ENCODE measurements around the gene RPS13.
"Not testable (repeated sequence)": the region's sequence is repeated elsewhere in the genome, so short reads cannot be mapped to it uniquely, and the experiment has no call there.

Gene RPS13

GRCh38 chr11:17077520-17078401 lies at the start of gene RPS13:
Gene RPS13, minus strand, starts transcription at chr11:17077667. Its CDS starts 26 bp downstream, at chr11:17077641.
- DNase-seq, result peak; percentile 98

DNA sequence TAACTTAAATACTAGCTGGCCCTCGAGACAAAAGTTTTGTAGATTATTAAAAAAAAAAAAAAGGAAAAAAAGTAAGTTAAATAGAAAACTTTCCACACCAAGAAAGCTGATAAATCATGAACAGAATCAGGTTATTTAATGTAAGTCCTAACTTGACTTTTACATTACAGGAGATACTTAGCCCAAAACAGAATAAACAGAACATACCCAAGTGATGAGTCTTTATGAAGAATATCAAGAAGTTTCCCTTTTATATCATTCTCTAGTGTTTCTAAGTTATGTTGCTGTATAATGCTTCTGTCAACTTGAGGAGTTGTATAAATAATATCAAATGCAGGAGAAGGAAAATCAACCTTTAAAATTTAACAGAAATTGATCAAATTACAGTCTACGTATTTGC lies 44.5 kb upstream of the RPS13 start:
- DNase-seq, result no peak

- DNase-seq, result no peak
These were observed 39.8 kb upstream of the RPS13 start for GRCh38 chr11:17117262-17117661.

- DNase-seq, result no peak
These were observed 38.6 kb upstream of the RPS13 start for GRCh38 chr11:17116117-17116516.

DNA sequence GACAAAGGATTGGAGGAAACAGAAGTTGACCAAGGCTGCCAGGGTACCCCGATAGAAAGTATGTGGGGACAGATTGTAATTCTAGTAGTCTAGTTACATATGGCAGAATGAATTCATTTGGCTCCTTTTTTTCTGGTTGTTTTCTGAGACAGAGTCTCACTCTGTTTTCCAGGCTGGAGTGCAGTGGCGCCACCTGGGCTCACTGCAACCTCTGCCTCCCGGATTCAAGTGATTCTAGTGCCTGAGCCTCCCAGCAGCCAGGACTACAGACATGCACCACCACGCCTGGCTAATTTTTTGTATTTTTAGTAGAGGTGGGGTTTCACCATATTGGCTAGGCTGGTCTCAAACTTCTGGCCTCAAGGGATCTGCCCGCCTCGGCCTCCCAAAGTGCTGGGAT lies 30.3 kb upstream of the RPS13 start:
- not testable (repeated sequence) for DNase-seq

DNA sequence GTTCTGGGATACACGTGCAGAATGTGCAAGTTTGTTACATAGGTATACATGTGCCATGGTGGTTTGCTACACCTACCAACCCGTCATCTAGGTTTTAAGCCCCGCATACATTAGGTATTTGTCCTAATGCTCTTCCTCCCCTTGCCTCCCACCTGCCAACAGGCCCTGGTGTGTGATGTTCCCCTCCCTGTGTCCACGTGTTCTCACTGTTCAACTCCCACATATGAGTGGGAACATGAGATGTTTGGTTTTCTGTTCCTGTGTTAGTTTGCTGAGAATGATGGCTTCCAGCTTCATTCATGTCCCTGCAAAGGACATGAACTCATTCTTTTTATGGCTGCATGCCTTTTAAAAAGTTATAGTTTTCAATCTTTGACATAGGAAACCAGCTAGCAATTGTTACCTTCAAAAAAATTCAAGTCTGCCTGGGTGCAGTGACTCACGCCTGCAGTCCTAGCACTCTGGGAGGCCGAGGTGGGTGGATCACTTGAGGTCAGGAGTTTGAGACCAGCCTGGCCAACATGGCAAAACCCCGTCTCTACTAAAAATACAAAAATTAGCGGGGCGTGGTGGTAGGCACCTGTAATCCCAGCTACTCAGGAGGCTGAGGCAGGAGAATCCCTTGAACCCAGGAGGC lies 28.1 kb upstream of the RPS13 start:
- not testable (repeated sequence) for DNase-seq

- DNase-seq, result no peak
These were observed 25.0 kb upstream of the RPS13 start for GRCh38 chr11:17102462-17102861.

DNA sequence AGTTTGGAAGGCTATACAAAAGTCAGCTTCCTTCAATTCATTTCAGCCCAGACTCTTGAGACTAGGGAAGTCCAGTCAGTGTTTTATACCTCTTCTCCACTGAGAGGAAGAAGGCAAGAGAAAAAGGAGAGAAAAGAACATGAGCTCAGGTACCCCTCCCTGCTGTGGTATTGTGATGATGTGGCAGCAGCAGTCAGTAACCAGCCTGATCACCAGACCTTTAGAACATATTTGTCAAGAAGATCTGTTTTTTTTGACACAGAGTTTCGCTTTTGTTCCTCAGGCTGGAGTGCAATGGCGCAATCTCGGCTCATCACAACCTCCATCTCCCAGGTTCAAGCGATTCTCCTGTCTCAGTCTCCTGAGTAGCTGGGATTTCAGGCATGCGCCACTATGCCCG lies 21.2 kb upstream of the RPS13 start:
- peak; percentile 84 for DNase-seq

DNA sequence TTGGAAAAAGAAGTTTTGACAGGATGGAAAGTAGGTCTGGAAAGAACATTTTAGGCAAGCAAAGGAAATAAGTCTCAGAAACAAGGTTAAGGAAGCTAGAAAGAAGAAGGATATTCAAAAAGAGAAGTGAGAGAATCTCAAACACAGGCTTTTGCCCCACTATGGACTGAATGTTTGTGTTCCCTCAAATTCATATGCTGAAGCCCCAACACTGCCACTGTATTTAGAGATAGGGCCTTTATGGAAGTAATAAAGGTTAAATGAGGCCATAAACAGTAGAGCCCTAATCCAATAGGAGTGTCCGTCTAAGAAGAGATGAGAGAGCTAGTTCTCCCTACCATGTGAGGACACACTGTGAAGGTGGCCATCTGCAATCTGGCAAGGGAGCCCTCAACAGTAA lies 20.6 kb upstream of the RPS13 start:
- DNase-seq, result peak; percentile 41

- not testable (repeated sequence) for DNase-seq
These were observed 8.5 kb upstream of the RPS13 start for GRCh38 chr11:17085976-17086375.

- DNase-seq, result peak; percentile 52
These were observed 287 bp downstream of the RPS13 start for GRCh38 chr11:17077240-17077519.

- DNase-seq, result peak; percentile 22
These were observed 789 bp downstream of the RPS13 start for GRCh38 chr11:17076517-17077239.

- DNase-seq, result no peak
These were observed 2.0 kb downstream of the RPS13 start for GRCh38 chr11:17075506-17075905.

DNA sequence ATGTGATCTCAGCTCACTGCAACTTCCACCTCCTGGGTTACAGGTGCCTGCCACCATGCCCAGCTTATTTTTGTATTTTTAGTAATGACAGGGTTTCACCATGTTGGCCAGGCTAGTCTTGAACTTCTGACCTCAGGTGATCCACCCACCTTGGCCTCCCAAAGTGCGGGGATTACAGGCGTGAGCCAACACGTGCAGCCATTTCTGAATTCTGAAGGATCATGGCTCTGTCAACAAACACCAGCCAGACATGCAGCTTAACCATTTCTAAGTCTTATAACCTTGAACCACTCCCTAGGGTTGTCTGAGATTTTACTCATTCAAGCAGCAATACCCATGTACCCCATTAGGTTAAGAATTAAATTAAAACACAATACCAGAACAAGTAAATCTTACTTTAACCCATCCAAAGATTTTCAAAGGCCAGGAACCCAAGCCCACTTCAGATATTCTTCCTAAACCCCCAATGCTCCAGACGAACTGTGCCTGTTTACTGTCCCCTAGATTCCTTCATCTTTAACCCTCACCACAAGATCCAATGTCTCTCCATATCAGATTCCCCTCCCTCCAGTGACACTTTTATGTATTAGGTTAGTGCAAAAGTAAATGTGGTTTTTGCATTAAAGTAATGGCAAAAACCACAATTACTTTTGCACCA lies 4.0 kb downstream of the RPS13 start:
- DNase-seq, result no peak

GRCh38 chr11:17067417-17067816 lies 10.1 kb downstream of the RPS13 start:
- no peak for DNase-seq

GRCh38 chr11:17066691-17067090 lies 10.8 kb downstream of the RPS13 start:
- no peak for DNase-seq

DNA sequence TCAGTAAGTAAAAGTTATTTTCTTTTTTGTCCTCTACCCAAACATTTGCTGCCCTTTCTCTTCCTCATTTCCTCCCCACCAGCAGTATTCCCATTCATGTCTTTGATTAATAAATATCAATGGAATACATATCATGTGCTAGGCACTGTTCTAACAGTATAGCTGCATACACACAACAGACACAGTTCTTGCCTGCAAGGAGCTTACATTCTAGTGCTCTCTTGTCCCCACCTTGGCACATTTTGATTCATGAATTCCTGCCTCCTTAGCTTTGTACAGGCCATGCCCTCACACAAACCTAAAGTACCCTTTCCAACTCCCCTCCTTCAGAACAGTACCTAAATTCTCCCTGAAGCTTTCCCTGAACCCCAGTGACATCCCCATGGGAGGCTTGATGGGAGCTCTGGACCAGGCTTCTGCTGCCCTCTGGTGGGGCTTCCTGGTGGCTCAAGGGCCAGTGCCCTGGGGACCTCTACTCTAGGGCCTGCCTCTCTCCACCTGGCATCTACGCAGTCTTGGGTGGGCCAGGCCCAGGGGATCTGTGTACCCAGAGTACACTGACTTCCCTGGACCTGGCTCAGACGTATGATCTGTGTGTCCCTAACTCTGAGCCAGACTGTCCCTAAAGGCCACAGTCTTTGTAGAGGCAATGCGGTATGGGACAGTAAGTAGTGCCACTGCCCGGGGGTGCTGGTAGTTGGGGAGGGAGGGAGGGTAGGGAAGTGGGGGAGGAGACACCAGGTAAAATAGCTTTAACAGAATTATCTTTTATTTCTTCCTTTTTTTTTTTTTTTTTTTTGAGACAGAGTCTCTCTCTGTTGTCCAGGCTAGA lies 14.1 kb downstream of the RPS13 start:
- DNase-seq, result peak; percentile 62

DNA sequence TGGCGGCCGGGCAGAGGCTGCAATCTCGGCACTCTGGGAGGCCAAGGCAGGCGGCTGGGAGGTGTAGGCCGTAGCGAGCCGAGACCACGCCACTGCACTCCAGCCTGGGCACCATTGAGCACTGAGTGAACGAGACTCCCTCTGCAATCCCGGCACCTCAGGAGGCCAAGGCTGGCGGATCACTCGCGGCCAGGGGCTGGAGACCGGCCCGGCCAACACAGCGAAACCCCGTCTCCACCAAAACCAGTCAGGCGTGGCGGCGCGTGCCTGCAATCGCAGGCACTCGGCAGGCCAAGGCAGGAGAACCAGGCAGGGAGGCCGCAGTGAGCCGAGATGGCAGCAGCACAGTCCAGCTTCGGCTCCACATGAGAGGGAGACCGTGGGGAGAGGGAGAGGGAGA lies 26.3 kb downstream of the RPS13 start:
- not testable (repeated sequence) for DNase-seq

- DNase-seq, result not testable (repeated sequence)
These were observed 29.0 kb downstream of the RPS13 start for GRCh38 chr11:17048491-17048890.

GRCh38 chr11:17046690-17047089 lies 30.8 kb downstream of the RPS13 start:
- no peak for DNase-seq

DNA sequence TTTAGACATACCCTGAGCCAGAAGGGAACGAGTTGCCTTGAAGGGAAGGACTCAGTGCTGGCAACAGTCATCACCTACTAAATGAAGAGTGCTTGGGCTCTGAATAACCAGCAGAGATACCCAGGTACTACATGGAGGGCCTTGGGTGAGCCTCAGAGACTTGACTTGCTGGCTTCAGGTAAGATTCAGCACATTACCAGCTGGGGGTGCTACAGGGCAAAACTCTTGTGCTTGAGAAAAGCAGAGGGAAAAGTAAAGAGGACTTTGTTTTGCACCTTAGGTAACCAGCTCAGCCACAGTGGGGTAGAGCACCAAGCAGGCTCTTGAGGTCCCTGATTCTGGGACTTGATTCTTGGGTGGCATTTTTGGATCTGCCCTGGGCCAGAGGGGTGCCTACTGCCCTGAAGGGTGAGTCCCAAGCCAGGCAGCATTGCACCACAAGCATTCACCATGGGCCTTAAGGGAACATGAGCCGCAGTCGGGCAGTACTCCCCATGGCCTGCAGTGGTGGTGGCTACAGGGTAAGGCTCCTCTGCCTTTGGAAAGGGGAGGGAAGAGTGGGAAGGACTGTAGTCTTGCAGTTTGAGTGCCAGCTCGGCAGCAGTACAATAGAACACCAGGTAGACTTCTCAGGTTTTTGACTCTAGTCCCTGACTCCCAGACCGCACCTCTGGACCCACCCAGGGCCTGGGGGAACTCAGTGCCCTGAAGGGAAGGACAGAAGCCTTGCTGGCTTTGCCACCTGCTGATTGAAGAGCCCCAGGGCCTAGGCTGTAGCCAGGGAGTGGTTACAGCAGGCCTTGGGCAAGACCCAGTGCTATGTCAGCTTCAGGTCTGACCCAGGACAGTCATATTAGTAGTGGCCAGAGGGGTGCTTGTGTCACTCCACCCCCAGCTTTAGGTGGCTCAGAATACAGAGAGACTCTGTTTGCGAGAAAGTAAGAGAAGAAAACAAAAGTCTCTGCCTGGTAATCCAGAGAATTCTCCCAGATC lies 40.5 kb downstream of the RPS13 start:
- no peak for DNase-seq

Measured in suppressor macrophage treated with lipopolysaccharide for 4 hours (primary cell).